NCI-H146 treated with DMSO at 0.1 percent for 48 hours (cell line): ENCODE results near the gene RASGRP1.

Experiments
- DNase-seq: peaks from one replicate; lab custom pipeline; 2025; ENCODE audit not compliant: unreplicated experiment; lab: John Stamatoyannopoulos, UW

Gene RASGRP1

GRCh38 chr15:38463893-38464292 is 100.7 kb downstream of the RASGRP1 start:
- DNase-seq = no peak

- no peak for DNase-seq
Measured at GRCh38 chr15:38461066-38461833, 103.4 kb downstream of the RASGRP1 start.

GRCh38 chr15:38460543-38460942 is 104.1 kb downstream of the RASGRP1 start:
- no peak for DNase-seq

GRCh38 chr15:38459480-38459879 is 105.1 kb downstream of the RASGRP1 start:
- DNase-seq = no peak

GRCh38 chr15:38458646-38459045 is 106.0 kb downstream of the RASGRP1 start:
- DNase-seq = no peak

GRCh38 chr15:38455092-38455491 is 109.5 kb downstream of the RASGRP1 start:
- DNase-seq = no peak

GRCh38 chr15:38454696-38455090 is 109.9 kb downstream of the RASGRP1 start:
- DNase-seq = no peak

GRCh38 chr15:38453971-38454695 is 110.5 kb downstream of the RASGRP1 start, which contains the start of gene FAM98B:
TSS of gene FAM98B (plus strand) at chr15:38454127. CDS start at chr15:38454162, 35 bp downstream.
- peak; percentile 54 for DNase-seq

GRCh38 chr15:38441130-38441519 is 123.5 kb downstream of the RASGRP1 start:
- no peak for DNase-seq

- peak; percentile 71 for DNase-seq
Measured at GRCh38 chr15:38440353-38441129, 124.1 kb downstream of the RASGRP1 start.
